SK-N-SH (cell line): ENCODE results near the gene FCHSD2. TPM values are rescaled to one million over a fixed set of nuclear protein-coding genes. Genes with fewer than 3 reads are reported as not detected.

Experiments
- CTCF ChIA-PET: fragments of 300-600, 350-600 bp; formaldehyde crosslinking; extraction: SDS; loops from one replicate; lab custom pipeline; 2021; lab: Yijun Ruan, JAX
- POLR2A ChIA-PET: fragments of 350-600 bp; sonication (Branson Sonifier 250); formaldehyde crosslinking; extraction: SDS; loops from one replicate; lab custom pipeline; 2020; ENCODE audit warnings: antibody characterized with exemption, inconsistent platforms; lab: Yijun Ruan, JAX
- DNase-seq: peaks from one replicate; pipeline ENCODE4 v3.0.0; 2012
- H2AFZ ChIP-seq: fragments of 200-600 bp; sonication (generic); 2 replicates; pipeline ENCODE4 v1.8.1; 2016; ENCODE audit warnings: antibody characterized with exemption, mild to moderate bottlenecking, low read depth
- H3F3A ChIP-seq: fragments of 200-600 bp; sonication (generic); replicated peaks from 2 replicates; pipeline ENCODE3; 2016; ENCODE audit warnings: antibody characterized with exemption, mild to moderate bottlenecking; ENCODE audit not compliant: insufficient read depth
- H3K27ac ChIP-seq, 2 experiments: fragments of 200-500 bp in 1 of 2; fragments of 200-600 bp in 1 of 2; sonication (Bioruptor generic) in 1 of 2; sonication (generic), shearing (Covaris generic) in 1 of 2; 2 replicates each; pipeline versions ENCODE4 v1.5.1 to v1.6.1; 2014 to 2016; ENCODE audit warnings: low read depth in 2 of 2, inconsistent platforms in 1 of 2, low read length in 1 of 2, mild to moderate bottlenecking in 1 of 2, mixed read lengths in 1 of 2
- H3K27me3 ChIP-seq: fragments of 200-600 bp; sonication (generic), shearing (Covaris generic); 2 replicates; pipeline ENCODE4 v1.6.1; 2016; ENCODE audit warnings: mixed run types; ENCODE audit not compliant: insufficient read depth
- H3K36me3 ChIP-seq, 2 experiments: fragments of 200-500 bp in 1 of 2; fragments of 200-600 bp in 1 of 2; sonication (Bioruptor generic) in 1 of 2; sonication (generic) in 1 of 2; replicated peaks in 1 of 2; 2 replicates each; pipeline versions ENCODE3 to v1.5.1; 2014 to 2016; ENCODE audit warnings: low read length in 1 of 2, mild to moderate bottlenecking in 1 of 2; ENCODE audit not compliant: insufficient read depth in 2 of 2, control insufficient read depth in 1 of 2
- H3K4me1 ChIP-seq, 2 experiments: fragments of 200-500 bp in 1 of 2; fragments of 200-600 bp in 1 of 2; sonication (Bioruptor generic) in 1 of 2; sonication (generic), shearing (Covaris generic) in 1 of 2; 2 replicates each; pipeline versions ENCODE4 v1.5.1 to v1.6.1; 2014 to 2016; ENCODE audit warnings: low read depth in 1 of 2, low read length in 1 of 2, mixed run types in 1 of 2; ENCODE audit not compliant: insufficient read depth in 2 of 2, control insufficient read depth in 1 of 2
- H3K4me2 ChIP-seq: fragments of 200-600 bp; sonication (generic), shearing (Covaris generic); 2 replicates; pipeline ENCODE4 v1.6.1; 2017; ENCODE audit warnings: mixed run types
- H3K4me3 ChIP-seq, 2 experiments: fragments of 200-500 bp in 1 of 2; fragments of 200-600 bp in 1 of 2; sonication (Bioruptor generic) in 1 of 2; sonication (generic), shearing (Covaris generic) in 1 of 2; 2 replicates each; pipeline versions ENCODE4 v1.5.1 to v1.8.1; 2014 to 2016; ENCODE audit warnings: low read depth in 2 of 2, inconsistent platforms in 1 of 2, low read length in 1 of 2, mild to moderate bottlenecking in 1 of 2, mixed read lengths in 1 of 2, moderate library complexity in 1 of 2
- H3K79me2 ChIP-seq: fragments of 200-600 bp; sonication (generic); 2 replicates; pipeline ENCODE4 v1.8.1; 2017; ENCODE audit warnings: mild to moderate bottlenecking; ENCODE audit not compliant: insufficient read depth
- H3K9ac ChIP-seq: fragments of 200-600 bp; sonication (generic); 2 replicates; pipeline ENCODE4 v1.6.1; 2017; ENCODE audit warnings: mixed run types
- H3K9me2 ChIP-seq: fragments of 200-600 bp; sonication (generic); 2 replicates; pipeline ENCODE4 v1.6.1; 2017; ENCODE audit warnings: mixed run types
- H3K9me3 ChIP-seq: fragments of 200-600 bp; sonication (generic); 2 replicates; pipeline ENCODE4 v1.6.1; 2017; ENCODE audit warnings: mixed run types, mild to moderate bottlenecking, moderate library complexity
- H4K20me1 ChIP-seq: fragments of 200-600 bp; sonication (generic); 2 replicates; pipeline ENCODE4 v1.6.1; 2017; ENCODE audit warnings: mild to moderate bottlenecking, mixed run types; ENCODE audit not compliant: insufficient read depth
- CTCF ChIP-seq: fragments of 200-600 bp; sonication (generic); IDR thresholded peaks from 2 replicates; pipeline ENCODE4 v1.6.1; 2017; ENCODE audit warnings: antibody characterized with exemption, mild to moderate bottlenecking, moderate library complexity
- EP300 ChIP-seq, 2 experiments: IDR thresholded peaks; 2 replicates each; pipeline versions ENCODE4 v1.4.0 to v1.6.1; 2012; ENCODE audit warnings: borderline replicate concordance in 1 of 2, low read depth in 1 of 2, low read length in 1 of 2
- EZH2phosphoT487 ChIP-seq: fragments of 200-600 bp; sonication (generic); IDR thresholded peaks from 2 replicates; pipeline ENCODE4 v1.6.1; 2017; ENCODE audit warnings: low read depth, mixed run types, mild to moderate bottlenecking, antibody characterized with exemption, moderate library complexity, borderline replicate concordance
- FOSL2 ChIP-seq: IDR thresholded peaks from 2 replicates; pipeline ENCODE4 v1.4.0; 2012; ENCODE audit warnings: low read depth, mild to moderate bottlenecking, moderate library complexity, borderline replicate concordance
- FOXM1 ChIP-seq: IDR thresholded peaks from 2 replicates; pipeline ENCODE4 v1.4.0; 2012; ENCODE audit warnings: low read depth, mild to moderate bottlenecking
- GABPA ChIP-seq: IDR thresholded peaks from 2 replicates; pipeline ENCODE4 v1.4.0; 2012; ENCODE audit warnings: low read depth, mild to moderate bottlenecking
- MAX ChIP-seq: IDR thresholded peaks from 2 replicates; pipeline ENCODE4 v1.4.0; 2012; ENCODE audit warnings: low read depth
- NFIC ChIP-seq: IDR thresholded peaks from 2 replicates; pipeline ENCODE4 v1.4.0; 2012; ENCODE audit warnings: borderline replicate concordance
- PBX3 ChIP-seq: IDR thresholded peaks from 2 replicates; pipeline ENCODE4; 2012
- RAD21 ChIP-seq: IDR thresholded peaks from 2 replicates; pipeline ENCODE4 v1.6.1; 2012; ENCODE audit warnings: mild to moderate bottlenecking, low read length
- RCOR1 ChIP-seq: fragments of 150-350 bp; IDR thresholded peaks from 2 replicates; pipeline ENCODE4 v1.6.1; 2017; ENCODE audit warnings: antibody characterized with exemption, low read length
- REST ChIP-seq: IDR thresholded peaks from 2 replicates; pipeline ENCODE4 v1.6.1; 2012; ENCODE audit warnings: mild to moderate bottlenecking, low read depth, low read length, moderate library complexity
- RXRA ChIP-seq: IDR thresholded peaks from 2 replicates; pipeline ENCODE4 v1.4.0; 2012; ENCODE audit warnings: low read depth, mild to moderate bottlenecking, borderline replicate concordance
- SIN3A ChIP-seq: IDR thresholded peaks from 2 replicates; pipeline ENCODE4 v1.6.1; 2012; ENCODE audit warnings: low read depth, mild to moderate bottlenecking, low read length, moderate library complexity, borderline replicate concordance
- SMC3 ChIP-seq: IDR thresholded peaks from 2 replicates; pipeline ENCODE4 v1.6.1; 2012; ENCODE audit warnings: low read depth, low read length, improper control_type of control experiment
- WGBS: methylation state at CpG from one replicate; pipeline ENCODE4 v1.1.6; 2017; ENCODE audit warnings: low lambda C conversion rate; 5-methylcytosine and 5-hydroxymethylcytosine counted together
- polyA plus RNA-seq, 3 experiments: library from polyadenylated mRNA; depleted of rRNA; stranded (reverse); fragments of >200 nt; gene quantifications; 2 replicates each; pipeline ENCODE4 v1.2.3, GENCODE V29; 2012

The FCHSD2 gene
- polyA plus RNA-seq, 1 of the 3 experiments (the other 2 are of a cell fraction) = 10.4 TPM

- no peak for TF ChIP-seq REST
Measured at GRCh38 chr11:72860592-72860991, 281.5 kb downstream of the FCHSD2 start (continued).

GRCh38 chr11:72860010-72860409, 282.1 kb downstream of the FCHSD2 start:
- TF ChIP-seq RXRA (no peak), RCOR1 (no peak), MAX (no peak), REST (no peak), RAD21 (no peak), CTCF (no peak), SIN3A (no peak), PBX3 (no peak), NFIC (no peak), GABPA (no peak), EP300 (IDR thresholded peaks at IDR 0.05; ENCODE audit: borderline replicate concordance in 1 of 2, low read depth in 1 of 2, low read length in 1 of 2) (no peak), SMC3 (no peak), FOSL2 (no peak), FOXM1 (no peak), EZH2phosphoT487 (no peak)
- no peak overlapping the region for H3K27ac ChIP-seq
- H3K4me1 ChIP-seq = peaks cover 7 to 17% of the 10 kb centered on the region in 2 experiments; a peak in 3 of 4 replicates
- peaks cover 12% of the 10 kb centered on the region for H4K20me1 ChIP-seq
- H3K9ac ChIP-seq = no peak overlapping the region
- H3K36me3 ChIP-seq = peaks cover 0 to 14% of the 10 kb centered on the region in 2 experiments
- H3K27me3 ChIP-seq = no peaks in the 10 kb centered on the region
- no peak overlapping the region for H3K4me2 ChIP-seq
- no peaks in the 10 kb centered on the region for H3K9me2 ChIP-seq
- CTCF ChIA-PET = interaction anchor here (0.7 to 1.5 kb wide), 6 partner anchors 11 to 382 kb away, joined by 3 to 4 read pairs (median 3); no protein-coding TSS in a partner anchor
- no peaks in the 10 kb centered on the region for H3K9me3 ChIP-seq
- POLR2A ChIA-PET = no interaction called here
- H3K79me2 ChIP-seq = no peaks in the 10 kb centered on the region
- no peak overlapping the region for H2AFZ ChIP-seq
- no peak overlapping the region for H3K4me3 ChIP-seq
- WGBS = 99% methylated on average over 3 of the region's 4 CpGs
- DNase-seq = no peak
- peaks cover 21% of the 10 kb centered on the region for H3F3A ChIP-seq
